OCI-LY1 (cell line): ENCODE data around the gene FANCE.

Source experiments
- CTCF ChIP-seq: fragments of 200-600 bp; sonication (generic), shearing (Covaris generic); IDR thresholded peaks from 2 replicates; pipeline ENCODE4 v1.5.1; 2017; ENCODE audit warnings: mild to moderate bottlenecking, antibody characterized with exemption, low read length, moderate library complexity, mixed read lengths
- EZH2 ChIP-seq: fragments of 200-600 bp; sonication (generic), shearing (Covaris generic); IDR thresholded peaks from 2 replicates; pipeline ENCODE4 v1.8.0; 2017; ENCODE audit warnings: borderline replicate concordance, mixed run types, mild to moderate bottlenecking, antibody characterized with exemption, low read length, moderate library complexity, mixed read lengths

- TF ChIP-seq CTCF (no peak), EZH2 (no peak)
These were observed 17.9 kb downstream of the FANCE start for GRCh38 chr6:35469751-35470662.
